H9 (cell line): Measurements from ENCODE around the gene HGS. TPM values are rescaled to one million over a fixed set of nuclear protein-coding genes. Genes with fewer than 3 reads are reported as not detected.

ENCODE experiments used
- DNase-seq: peaks from one replicate; pipeline ENCODE4 v3.0.0-alpha.2; 2017
- H2AFZ ChIP-seq: one replicate; pipeline ENCODE4 v1.6.1; 2013; ENCODE audit warnings: mild to moderate bottlenecking, low read length, control low read depth, moderate library complexity
- H2AK5ac ChIP-seq: 2 replicates; pipeline ENCODE4 v1.6.1; 2013; ENCODE audit warnings: low read length, control low read depth, mixed read lengths; ENCODE audit not compliant: insufficient read length
- H2BK120ac ChIP-seq: one replicate; pipeline ENCODE4 v1.6.1; 2013; ENCODE audit warnings: low read depth, mild to moderate bottlenecking, low read length, control low read depth, inconsistent platforms; ENCODE audit not compliant: poor library complexity, severe bottlenecking
- H2BK12ac ChIP-seq: 2 replicates; pipeline ENCODE4 v1.6.1; 2013; ENCODE audit warnings: low read length, control low read depth, mixed read lengths, low read depth; ENCODE audit not compliant: insufficient read length
- H2BK15ac ChIP-seq: 2 replicates; pipeline ENCODE4 v1.6.1; 2013; ENCODE audit warnings: low read depth, low read length, control low read depth
- H2BK20ac ChIP-seq: one replicate; pipeline ENCODE4 v1.6.1; 2013; ENCODE audit warnings: low read depth, mild to moderate bottlenecking, low read length, control low read depth, inconsistent platforms; ENCODE audit not compliant: poor library complexity, severe bottlenecking
- H2BK5ac ChIP-seq: 2 replicates; pipeline ENCODE4 v1.6.1; 2013; ENCODE audit warnings: low read length, control low read depth, mixed read lengths; ENCODE audit not compliant: insufficient read length
- H3K14ac ChIP-seq: 2 replicates; pipeline ENCODE4 v1.6.1; 2013; ENCODE audit warnings: low read length, control low read depth; ENCODE audit not compliant: insufficient read depth
- H3K18ac ChIP-seq: 2 replicates; pipeline ENCODE4 v1.6.1; 2013; ENCODE audit warnings: low read depth, mild to moderate bottlenecking, mixed read lengths, low read length, control low read depth; ENCODE audit not compliant: insufficient read length
- H3K23ac ChIP-seq: 2 replicates; pipeline ENCODE4 v1.6.1; 2013; ENCODE audit warnings: low read length, control low read depth, mixed read lengths, low read depth; ENCODE audit not compliant: insufficient read length
- H3K23me2 ChIP-seq: 2 replicates; pipeline ENCODE4 v1.6.1; 2013; ENCODE audit warnings: low read depth, mild to moderate bottlenecking, mixed read lengths, low read length, control low read depth; ENCODE audit not compliant: insufficient read length, poor library complexity, severe bottlenecking
- H3K27ac ChIP-seq: 2 replicates; pipeline ENCODE4 v1.5.1; 2013; ENCODE audit warnings: low read length, control low read depth, mixed read lengths, low read depth; ENCODE audit not compliant: insufficient read length
- H3K27me3 ChIP-seq: 2 replicates; pipeline ENCODE4 v1.6.1; 2013; ENCODE audit warnings: low read length, control low read depth, inconsistent platforms; ENCODE audit not compliant: insufficient read depth
- H3K4ac ChIP-seq: 2 replicates; pipeline ENCODE4 v1.6.1; 2013; ENCODE audit warnings: low read depth, mild to moderate bottlenecking, control low read depth, inconsistent platforms, low read length, moderate library complexity
- H3K4me1 ChIP-seq: 2 replicates; pipeline ENCODE4 v1.6.1; 2013; ENCODE audit warnings: low read length, control low read depth, inconsistent platforms; ENCODE audit not compliant: insufficient read depth
- H3K4me2 ChIP-seq: 2 replicates; pipeline ENCODE4 v1.6.1; 2013; ENCODE audit warnings: low read length, control low read depth, mixed read lengths; ENCODE audit not compliant: insufficient read length, insufficient read depth
- H3K56ac ChIP-seq: 2 replicates; pipeline ENCODE4 v1.6.1; 2013; ENCODE audit warnings: low read depth, mild to moderate bottlenecking, mixed read lengths, low read length, control low read depth; ENCODE audit not compliant: insufficient read length
- H3K79me1 ChIP-seq: 2 replicates; pipeline ENCODE4 v1.6.1; 2013; ENCODE audit warnings: low read depth, mild to moderate bottlenecking, moderate library complexity, low read length, control low read depth, inconsistent platforms; ENCODE audit not compliant: insufficient read depth, poor library complexity, severe bottlenecking
- H3K79me2 ChIP-seq: 2 replicates; pipeline ENCODE4 v1.6.1; 2013; ENCODE audit warnings: low read length, control low read depth, inconsistent platforms; ENCODE audit not compliant: insufficient read depth
- H3K9ac ChIP-seq: 2 replicates; pipeline ENCODE4 v1.6.1; 2013; ENCODE audit warnings: low read length, control low read depth, mixed read lengths; ENCODE audit not compliant: insufficient read length; ENCODE audit errors: extremely low read depth
- H3K9me3 ChIP-seq: one replicate; pipeline ENCODE4 v1.6.1; 2013; ENCODE audit warnings: low read depth, low read length, inconsistent platforms; ENCODE audit not compliant: control insufficient read depth
- H3T11ph ChIP-seq: one replicate; pipeline ENCODE4 v1.6.1; 2013; ENCODE audit warnings: mild to moderate bottlenecking, low read length, control low read depth, inconsistent platforms
- H4K20me1 ChIP-seq: one replicate; pipeline ENCODE4 v1.6.1; 2013; ENCODE audit not compliant: control insufficient read depth, insufficient read length, insufficient read depth
- H4K5ac ChIP-seq: 2 replicates; pipeline ENCODE4 v1.6.1; 2013; ENCODE audit warnings: low read depth, mild to moderate bottlenecking, mixed read lengths, low read length, control low read depth; ENCODE audit not compliant: insufficient read length
- H4K8ac ChIP-seq: replicated peaks from 2 replicates; pipeline ENCODE4 v1.6.1; 2013; ENCODE audit warnings: low read length, control low read depth, mixed read lengths, low read depth; ENCODE audit not compliant: insufficient read length
- H4K91ac ChIP-seq: 2 replicates; pipeline ENCODE4 v1.6.1; 2013; ENCODE audit warnings: low read depth, mild to moderate bottlenecking, moderate library complexity, mixed read lengths, low read length, control low read depth; ENCODE audit not compliant: insufficient read length
- H3K27ac Mint-ChIP-seq, 3 experiments: 2 replicates in 2 of 3; 3 replicates in 1 of 3; pipeline ENCODE4 v1.8.0; 2020 to 2021; ENCODE audit warnings: mixed read lengths in 3 of 3, mild to moderate bottlenecking in 1 of 3, moderate library complexity in 1 of 3
- H3K27me3 Mint-ChIP-seq: 2 replicates; pipeline ENCODE4 v1.8.0; 2021; ENCODE audit warnings: low read depth, mild to moderate bottlenecking, moderate library complexity, mixed read lengths
- H3K36me3 Mint-ChIP-seq, 3 experiments: 2 replicates in 2 of 3; 3 replicates in 1 of 3; pipeline ENCODE4 v1.8.0; 2020 to 2021; ENCODE audit warnings: low read depth in 3 of 3, mixed read lengths in 3 of 3; ENCODE audit not compliant: insufficient read depth in 1 of 3
- H3K4me1 Mint-ChIP-seq, 2 experiments: 2 replicates each; pipeline ENCODE4 v1.8.0; 2020; ENCODE audit warnings: mixed read lengths in 2 of 2
- H3K4me3 Mint-ChIP-seq, 2 experiments: 2 replicates in 1 of 2; 3 replicates in 1 of 2; pipeline ENCODE4 v1.8.0; 2020 to 2021; ENCODE audit warnings: mild to moderate bottlenecking in 2 of 2, mixed read lengths in 2 of 2, moderate library complexity in 1 of 2
- H3K9me3 Mint-ChIP-seq, 2 experiments: 2 replicates in 1 of 2; 3 replicates in 1 of 2; pipeline ENCODE4 v1.8.0; 2020; ENCODE audit warnings: mild to moderate bottlenecking in 2 of 2, mixed read lengths in 2 of 2, moderate library complexity in 1 of 2
- WGBS: extraction: QIAGEN DNeasy Blood & Tissue Kit; methylation state at CpG from one replicate; pipeline ENCODE4 v1.1.7; 2013; ENCODE audit warnings: missing lambda C conversion rate, low lambda C conversion rate, mixed read lengths; ENCODE audit not compliant: insufficient read length; ENCODE audit errors: extremely low coverage; 5-methylcytosine and 5-hydroxymethylcytosine counted together
- total RNA-seq: library from RNA; stranded (reverse); gene quantifications from 2 replicates; pipeline ENCODE4 v1.2.1, GENCODE V29; 2021
- TF ChIP-seq, protein P1 (sequence below): fragments of 200-600 bp; sonication (generic); conservative IDR thresholded peaks from 3 replicates; pipeline ENCODE4 v1.8.0; 2021; ENCODE audit warnings: antibody characterized with exemption, mild to moderate bottlenecking

Gene HGS
- total RNA-seq, 1 experiment from 2014 or later: 106 TPM

DNA sequence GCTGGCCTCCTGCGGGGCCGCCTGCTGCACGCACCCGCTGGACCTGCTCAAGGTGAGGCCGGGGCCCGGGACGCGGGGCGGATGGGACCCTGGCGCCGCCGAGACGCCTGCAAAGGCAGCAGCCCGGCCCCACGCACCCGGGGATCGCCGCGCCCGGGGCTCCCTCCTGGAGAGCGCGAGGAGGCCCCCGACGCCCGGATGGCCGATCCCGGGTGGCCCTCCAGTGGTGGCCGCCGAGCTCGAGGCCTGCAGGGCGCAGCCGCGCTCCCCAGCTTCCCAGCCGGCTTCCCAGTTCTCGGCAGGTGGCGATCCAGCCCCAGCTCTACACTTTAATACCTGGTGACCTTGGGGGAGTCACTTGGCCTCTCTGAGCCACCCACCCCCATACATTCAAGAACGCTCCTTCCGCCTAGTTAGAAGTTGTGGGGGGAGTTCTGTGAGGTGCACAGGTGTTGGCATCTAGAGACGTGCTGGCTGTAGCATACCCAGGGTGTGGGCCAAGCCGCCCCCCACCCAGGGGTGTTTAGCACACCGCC lies 28.7 kb downstream of the HGS start:
- H3T11ph ChIP-seq: no peak overlapping the region
- H3K27ac ChIP-seq: no peak overlapping the region
- H3K23ac ChIP-seq: no peak overlapping the region
- WGBS: no CpG with 5 or more reads among the region's 41 CpGs
- no peaks in the 10 kb centered on the region for H3K27me3 ChIP-seq
- no peak overlapping the region for H2AK5ac ChIP-seq
- Mint-ChIP-seq H3K27ac (peak overlapping the region in 2 of 3 experiments; percentile 59 to 92; a peak in 5 of 7 replicates), H3K27me3 (no peaks in the 10 kb centered on the region; the same call in 1 of the 2 replicates), H3K36me3 (peaks cover 1 to 21% (median 8%) of the 10 kb centered on the region in 3 experiments; a peak in 5 of 7 replicates), H3K9me3 (no peaks in the 10 kb centered on the region; a peak in 1 of 5 replicates), H3K4me1 (peaks cover 24% of the 10 kb centered on the region in 2 experiments), H3K4me3 (peak overlapping the region; percentile 75 to 95)
- TF ChIP-seq, protein P1, sequence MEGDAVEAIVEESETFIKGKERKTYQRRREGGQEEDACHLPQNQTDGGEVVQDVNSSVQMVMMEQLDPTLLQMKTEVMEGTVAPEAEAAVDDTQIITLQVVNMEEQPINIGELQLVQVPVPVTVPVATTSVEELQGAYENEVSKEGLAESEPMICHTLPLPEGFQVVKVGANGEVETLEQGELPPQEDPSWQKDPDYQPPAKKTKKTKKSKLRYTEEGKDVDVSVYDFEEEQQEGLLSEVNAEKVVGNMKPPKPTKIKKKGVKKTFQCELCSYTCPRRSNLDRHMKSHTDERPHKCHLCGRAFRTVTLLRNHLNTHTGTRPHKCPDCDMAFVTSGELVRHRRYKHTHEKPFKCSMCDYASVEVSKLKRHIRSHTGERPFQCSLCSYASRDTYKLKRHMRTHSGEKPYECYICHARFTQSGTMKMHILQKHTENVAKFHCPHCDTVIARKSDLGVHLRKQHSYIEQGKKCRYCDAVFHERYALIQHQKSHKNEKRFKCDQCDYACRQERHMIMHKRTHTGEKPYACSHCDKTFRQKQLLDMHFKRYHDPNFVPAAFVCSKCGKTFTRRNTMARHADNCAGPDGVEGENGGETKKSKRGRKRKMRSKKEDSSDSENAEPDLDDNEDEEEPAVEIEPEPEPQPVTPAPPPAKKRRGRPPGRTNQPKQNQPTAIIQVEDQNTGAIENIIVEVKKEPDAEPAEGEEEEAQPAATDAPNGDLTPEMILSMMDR: peak; percentile 18; the same call in 1 of the 3 replicates
- peak overlapping the region; percentile 62 for H3K4me2 ChIP-seq
- H3K14ac ChIP-seq: no peak overlapping the region
- H2BK120ac ChIP-seq: no peak overlapping the region
- H2BK12ac ChIP-seq: no peak overlapping the region
- H4K5ac ChIP-seq: no peak overlapping the region
- H3K56ac ChIP-seq: no peak overlapping the region
- H3K79me1 ChIP-seq: no peaks in the 10 kb centered on the region
- H3K9ac ChIP-seq: peak overlapping the region; percentile 40
- H2BK15ac ChIP-seq: no peak overlapping the region
- H3K4me1 ChIP-seq: no peaks in the 10 kb centered on the region; the same call in 1 of the 2 replicates
- no peaks in the 10 kb centered on the region; the same call in 1 of the 2 replicates for H3K79me2 ChIP-seq
- H3K9me3 ChIP-seq: no peaks in the 10 kb centered on the region
- no peak overlapping the region for H2BK5ac ChIP-seq
- H3K18ac ChIP-seq: no peak overlapping the region
- no peak for DNase-seq
- no peak overlapping the region for H3K4ac ChIP-seq
- peaks cover 20% of the 10 kb centered on the region for H3K23me2 ChIP-seq
- no peak overlapping the region for H2BK20ac ChIP-seq
- no peak overlapping the region for H4K91ac ChIP-seq
- no peaks in the 10 kb centered on the region for H4K20me1 ChIP-seq
- no peak overlapping the region for H2AFZ ChIP-seq
- no peak overlapping the region for H4K8ac ChIP-seq
